Glutamatergic neuron (in vitro differentiated cells): ENCODE measurements around the gene FAM184A. TPM values are rescaled to one million over a fixed set of nuclear protein-coding genes. Genes with fewer than 3 reads are reported as not detected.

Experiments used
- DNase-seq: peaks from one replicate; pipeline ENCODE4 v3.0.0; 2022
- H3K27ac Mint-ChIP-seq: one replicate; pipeline ENCODE4 v1.8.0; 2020; ENCODE audit warnings: mild to moderate bottlenecking, mixed read lengths, inconsistent platforms; ENCODE audit not compliant: unreplicated experiment
- H3K27me3 Mint-ChIP-seq: one replicate; pipeline ENCODE4 v1.8.0; 2020; ENCODE audit warnings: mild to moderate bottlenecking, moderate library complexity, mixed read lengths, inconsistent platforms; ENCODE audit not compliant: unreplicated experiment
- H3K36me3 Mint-ChIP-seq: one replicate; pipeline ENCODE4 v1.8.0; 2020; ENCODE audit warnings: mild to moderate bottlenecking, mixed read lengths, inconsistent platforms; ENCODE audit not compliant: unreplicated experiment
- H3K4me1 Mint-ChIP-seq: one replicate; pipeline ENCODE4 v1.8.0; 2020; ENCODE audit warnings: mild to moderate bottlenecking, low read depth, mixed read lengths, inconsistent platforms; ENCODE audit not compliant: unreplicated experiment
- H3K4me3 Mint-ChIP-seq: one replicate; pipeline ENCODE4 v1.8.0; 2020; ENCODE audit warnings: mild to moderate bottlenecking, mixed read lengths, inconsistent platforms; ENCODE audit not compliant: unreplicated experiment
- H3K9me3 Mint-ChIP-seq: one replicate; pipeline ENCODE4 v1.8.0; 2020; ENCODE audit warnings: mild to moderate bottlenecking, moderate library complexity, mixed read lengths, inconsistent platforms; ENCODE audit not compliant: unreplicated experiment
- CTCF ChIP-seq: fragments of 200-600 bp; sonication (generic); IDR thresholded peaks from one replicate; pipeline ENCODE4 v1.5.0; 2021; ENCODE audit not compliant: partially characterized antibody, unreplicated experiment
- total RNA-seq: library from RNA; stranded (reverse); fragmentation: NEBNext Ultra II Directional; extraction: Animal tissue kit (Norgen Biotek cat#: 25700); gene quantifications from one replicate; pipeline ENCODE4 v1.2.1, GENCODE V29; 2021; ENCODE audit not compliant: unreplicated experiment

The FAM184A gene
- total RNA-seq, 1 donor from 2014 or later = 20.0 TPM

- Mint-ChIP-seq H3K4me3 (no peak overlapping the region), H3K27me3 (peaks cover 6% of the 10 kb centered on the region), H3K27ac (no peak overlapping the region), H3K36me3 (no peaks in the 10 kb centered on the region), H3K9me3 (no peaks in the 10 kb centered on the region), H3K4me1 (peaks cover 3% of the 10 kb centered on the region)
- peak; percentile 77 for TF ChIP-seq CTCF
- peak; percentile 31 for DNase-seq
These were observed 38.3 kb upstream of the FAM184A start for GRCh38 chr6:119116712-119117281.

- peaks cover 6% of the 10 kb centered on the region for H3K27me3 Mint-ChIP-seq
These were observed 35.5 kb upstream of the FAM184A start for GRCh38 chr6:119113961-119114360.

GRCh38 chr6:119112812-119113530 is 34.5 kb upstream of the FAM184A start:
- Mint-ChIP-seq H3K36me3 (no peaks in the 10 kb centered on the region), H3K4me3 (no peak overlapping the region), H3K27ac (no peak overlapping the region), H3K4me1 (peaks cover 3% of the 10 kb centered on the region), H3K9me3 (no peaks in the 10 kb centered on the region), H3K27me3 (peaks cover 6% of the 10 kb centered on the region)
- DNase-seq = no peak
- TF ChIP-seq CTCF = no peak

More at GRCh38 chr6:119113961-119114360, 35.5 kb upstream of the FAM184A start:
- TF ChIP-seq CTCF = no peak
- Mint-ChIP-seq H3K4me1 (peaks cover 3% of the 10 kb centered on the region), H3K4me3 (no peak overlapping the region), H3K9me3 (no peaks in the 10 kb centered on the region), H3K36me3 (no peaks in the 10 kb centered on the region), H3K27ac (no peak overlapping the region)
- no peak for DNase-seq

GRCh38 chr6:119110601-119111548 is 32.4 kb upstream of the FAM184A start:
- Mint-ChIP-seq H3K36me3 (no peaks in the 10 kb centered on the region), H3K9me3 (no peaks in the 10 kb centered on the region), H3K4me1 (no peaks in the 10 kb centered on the region), H3K27ac (no peak overlapping the region), H3K4me3 (no peak overlapping the region), H3K27me3 (peaks cover 2% of the 10 kb centered on the region)
- TF ChIP-seq CTCF = peak; percentile 68
- DNase-seq = no peak
